Stimulated activated naive CD8-positive, alpha-beta T cell treated with anti-CD3 and anti-CD28 coated beads, Interleukin-15, Interleukin-2, amounts not matched to agents 100 ng/mL and 50 ng/mL, for 24 hours (primary cell): Measurements from ENCODE around the gene GLIPR1.
"Not testable (repeated sequence)": the region's sequence is repeated elsewhere in the genome, so short reads cannot be mapped to it uniquely, and the experiment has no call there.

ENCODE experiments used
- H3K27ac Mint-ChIP-seq: one replicate; pipeline ENCODE4 v1.8.0; 2021; ENCODE audit warnings: mild to moderate bottlenecking, mixed read lengths
- H3K27me3 Mint-ChIP-seq: one replicate; pipeline ENCODE4 v1.8.0; 2021; ENCODE audit warnings: mixed read lengths
- H3K36me3 Mint-ChIP-seq: one replicate; pipeline ENCODE4 v1.8.0; 2021; ENCODE audit warnings: low read depth, mixed read lengths
- H3K4me1 Mint-ChIP-seq: one replicate; pipeline ENCODE4 v1.8.0; 2021; ENCODE audit warnings: low read depth, mixed read lengths
- H3K4me3 Mint-ChIP-seq: one replicate; pipeline ENCODE4 v1.8.0; 2021; ENCODE audit warnings: mild to moderate bottlenecking, mixed read lengths
- H3K9me3 Mint-ChIP-seq: one replicate; pipeline ENCODE4 v1.8.0; 2021; ENCODE audit warnings: mixed read lengths

Gene GLIPR1

GRCh38 chr12:75455839-75456238 lies 24.7 kb upstream of the GLIPR1 start:
- Mint-ChIP-seq H3K27ac (no peak overlapping the region), H3K36me3 (no peaks in the 10 kb centered on the region), H3K27me3 (no peaks in the 10 kb centered on the region), H3K4me1 (peaks cover 20% of the 10 kb centered on the region), H3K4me3 (no peak overlapping the region), H3K9me3 (peaks cover 6% of the 10 kb centered on the region)

DNA sequence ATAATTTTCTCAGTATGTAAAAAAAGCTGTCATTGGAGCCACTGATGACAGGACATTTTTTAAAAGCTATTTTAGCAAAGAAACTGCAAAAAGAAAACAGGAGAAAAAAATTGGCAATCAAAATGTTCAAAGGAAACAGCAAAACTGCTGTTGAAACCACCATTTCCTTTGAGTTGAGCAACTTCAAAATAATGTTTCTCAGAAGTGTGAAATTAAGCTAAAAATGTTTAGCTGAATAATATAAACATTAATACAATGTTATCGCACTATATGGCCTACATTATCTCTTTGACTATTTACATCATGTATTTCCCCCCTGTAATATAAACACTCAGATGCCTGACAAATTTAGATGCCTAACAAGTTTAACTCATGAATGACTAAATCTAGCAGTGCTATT lies 23.4 kb upstream of the GLIPR1 start:
- Mint-ChIP-seq H3K27ac (no peak overlapping the region), H3K4me3 (no peak overlapping the region), H3K36me3 (no peaks in the 10 kb centered on the region), H3K27me3 (no peaks in the 10 kb centered on the region), H3K9me3 (peaks cover 6% of the 10 kb centered on the region), H3K4me1 (peaks cover 20% of the 10 kb centered on the region)

GRCh38 chr12:75457866-75458265 lies 22.7 kb upstream of the GLIPR1 start:
- H3K27ac Mint-ChIP-seq, H3K4me3 Mint-ChIP-seq, H3K9me3 Mint-ChIP-seq, H3K27me3 Mint-ChIP-seq, H3K36me3 Mint-ChIP-seq: not testable (repeated sequence)
- peaks cover 20% of the 10 kb centered on the region for H3K4me1 Mint-ChIP-seq

DNA sequence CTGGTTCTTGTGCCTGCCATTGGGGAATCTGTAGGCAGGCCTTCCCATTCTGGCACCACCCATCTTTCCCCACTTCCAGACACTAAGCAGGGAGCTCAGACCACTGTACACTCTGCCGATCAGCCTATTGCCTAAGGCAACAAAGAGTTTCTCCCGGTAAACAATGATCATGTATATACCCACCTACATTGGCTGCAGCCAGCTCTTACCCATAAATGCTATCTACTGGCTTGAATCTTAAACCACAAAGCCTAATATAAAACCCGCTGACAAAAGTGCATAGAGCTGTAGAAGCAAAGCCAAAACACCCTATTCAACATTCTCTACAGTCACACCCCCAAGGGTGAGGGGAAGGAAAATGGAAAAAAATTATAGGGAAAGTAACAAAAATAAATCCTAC lies 20.8 kb upstream of the GLIPR1 start:
- Mint-ChIP-seq H3K4me1 (peaks cover 20% of the 10 kb centered on the region), H3K36me3 (no peaks in the 10 kb centered on the region), H3K27ac (no peak overlapping the region), H3K4me3 (no peak overlapping the region), H3K27me3 (no peaks in the 10 kb centered on the region), H3K9me3 (peaks cover 6% of the 10 kb centered on the region)

DNA sequence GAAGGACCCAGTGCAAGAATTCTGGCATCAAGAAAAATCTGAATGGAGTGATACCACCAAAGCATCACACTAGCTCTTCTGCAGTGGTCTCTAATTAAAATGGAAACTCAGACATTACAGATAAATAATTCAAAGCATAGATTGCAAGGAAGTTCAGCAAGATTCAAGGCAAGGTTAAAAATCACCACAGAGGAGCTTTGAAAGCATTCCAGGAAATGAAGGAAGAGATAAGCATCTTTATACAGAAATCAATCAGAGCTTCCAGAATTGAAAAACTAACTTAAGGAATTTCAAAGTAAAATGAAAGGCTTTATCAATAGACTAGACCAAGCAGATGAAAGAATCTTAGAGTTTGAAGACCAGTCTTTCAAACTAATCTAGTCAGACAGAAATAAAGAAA lies 20.4 kb upstream of the GLIPR1 start:
- no peaks in the 10 kb centered on the region for H3K36me3 Mint-ChIP-seq
- H3K4me3 Mint-ChIP-seq = no peak overlapping the region
- peaks cover 20% of the 10 kb centered on the region for H3K4me1 Mint-ChIP-seq
- no peak overlapping the region for H3K27ac Mint-ChIP-seq
- no peaks in the 10 kb centered on the region for H3K27me3 Mint-ChIP-seq
- H3K9me3 Mint-ChIP-seq = peaks cover 6% of the 10 kb centered on the region

DNA sequence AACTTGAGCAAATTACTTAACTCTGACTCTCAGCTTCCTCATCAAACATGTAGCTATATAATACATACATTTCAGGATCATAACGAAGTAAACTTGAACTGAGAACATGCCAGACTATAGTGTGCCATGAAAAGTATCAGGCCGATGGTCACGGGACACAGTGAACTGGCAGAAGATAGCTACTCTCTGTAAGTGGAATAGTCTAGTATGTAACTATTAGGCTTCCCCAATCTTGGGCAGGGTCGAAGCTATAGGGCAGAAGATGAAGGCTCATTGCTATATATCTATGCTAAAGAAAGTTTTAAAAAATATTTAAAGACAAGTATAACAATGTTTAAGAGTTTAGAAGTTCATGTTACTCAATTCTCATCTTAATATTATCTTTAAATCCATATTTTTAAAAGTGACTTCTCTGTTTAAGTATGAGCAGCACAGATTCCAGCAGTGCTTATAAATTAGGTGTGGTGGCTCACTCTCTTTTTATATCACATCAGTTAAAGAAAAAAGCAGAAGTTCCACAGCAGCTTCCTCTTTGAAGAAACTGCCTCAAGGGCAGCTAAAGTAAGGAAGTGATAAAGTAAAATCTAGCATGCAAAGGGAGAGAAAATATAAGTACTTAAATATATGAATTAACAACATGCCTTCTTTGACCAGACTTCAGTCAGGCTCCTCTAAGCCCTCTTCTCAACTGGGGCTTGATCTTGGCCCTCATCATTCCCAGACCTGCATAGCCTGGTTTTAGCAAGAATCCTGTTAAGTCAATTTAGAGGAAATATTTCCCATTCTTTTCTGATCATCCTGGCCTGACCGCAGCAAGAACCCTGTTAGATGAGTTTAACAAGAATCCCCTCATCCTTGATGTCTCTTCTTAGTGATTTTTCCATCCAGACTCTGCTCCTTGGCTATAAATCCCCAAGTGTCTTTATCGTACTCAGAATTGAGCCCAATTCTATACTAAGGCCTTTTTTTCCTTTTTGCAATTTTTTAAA lies 8.4 kb upstream of the GLIPR1 start:
- Mint-ChIP-seq H3K27ac (no peak overlapping the region), H3K4me3 (no peak overlapping the region), H3K27me3 (no peaks in the 10 kb centered on the region), H3K9me3 (no peaks in the 10 kb centered on the region), H3K36me3 (no peaks in the 10 kb centered on the region), H3K4me1 (peaks cover 16% of the 10 kb centered on the region)

GRCh38 chr12:75474116-75474515 lies 6.4 kb upstream of the GLIPR1 start:
- peaks cover 36% of the 10 kb centered on the region for H3K4me1 Mint-ChIP-seq
- no peak overlapping the region for H3K4me3 Mint-ChIP-seq
- H3K27me3 Mint-ChIP-seq = no peaks in the 10 kb centered on the region
- H3K27ac Mint-ChIP-seq = no peak overlapping the region
- H3K36me3 Mint-ChIP-seq = no peaks in the 10 kb centered on the region
- H3K9me3 Mint-ChIP-seq = no peaks in the 10 kb centered on the region

- Mint-ChIP-seq H3K9me3 (no peaks in the 10 kb centered on the region), H3K4me3 (no peak overlapping the region), H3K36me3 (no peaks in the 10 kb centered on the region), H3K27me3 (no peaks in the 10 kb centered on the region), H3K4me1 (peaks cover 54% of the 10 kb centered on the region), H3K27ac (peak overlapping the region; percentile 28)
Measured at GRCh38 chr12:75476071-75476470, 4.5 kb upstream of the GLIPR1 start.

DNA sequence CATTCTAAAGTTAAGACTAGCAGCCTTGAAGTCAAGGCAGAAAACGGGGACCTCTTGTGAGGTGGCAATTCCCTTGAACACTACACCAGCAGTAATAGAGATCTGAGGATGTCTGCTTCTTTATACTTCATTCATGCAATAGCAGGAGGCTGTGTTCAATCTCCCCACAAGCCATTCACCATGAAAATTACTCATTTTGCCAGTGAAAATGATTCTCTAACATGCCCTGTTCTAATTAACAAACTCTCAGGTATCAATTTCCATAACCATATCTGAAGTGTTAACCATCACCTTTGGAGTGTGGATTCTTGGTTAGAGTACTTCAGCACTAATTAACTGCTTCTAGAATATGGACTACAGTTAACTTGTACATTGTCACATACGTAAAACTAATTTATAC lies 3.4 kb upstream of the GLIPR1 start:
- no peaks in the 10 kb centered on the region for H3K9me3 Mint-ChIP-seq
- H3K27ac Mint-ChIP-seq = peak overlapping the region; percentile 82
- H3K4me3 Mint-ChIP-seq = peak overlapping the region; percentile 35
- peaks cover 65% of the 10 kb centered on the region for H3K4me1 Mint-ChIP-seq
- H3K27me3 Mint-ChIP-seq = no peaks in the 10 kb centered on the region
- peaks cover 4% of the 10 kb centered on the region for H3K36me3 Mint-ChIP-seq

DNA sequence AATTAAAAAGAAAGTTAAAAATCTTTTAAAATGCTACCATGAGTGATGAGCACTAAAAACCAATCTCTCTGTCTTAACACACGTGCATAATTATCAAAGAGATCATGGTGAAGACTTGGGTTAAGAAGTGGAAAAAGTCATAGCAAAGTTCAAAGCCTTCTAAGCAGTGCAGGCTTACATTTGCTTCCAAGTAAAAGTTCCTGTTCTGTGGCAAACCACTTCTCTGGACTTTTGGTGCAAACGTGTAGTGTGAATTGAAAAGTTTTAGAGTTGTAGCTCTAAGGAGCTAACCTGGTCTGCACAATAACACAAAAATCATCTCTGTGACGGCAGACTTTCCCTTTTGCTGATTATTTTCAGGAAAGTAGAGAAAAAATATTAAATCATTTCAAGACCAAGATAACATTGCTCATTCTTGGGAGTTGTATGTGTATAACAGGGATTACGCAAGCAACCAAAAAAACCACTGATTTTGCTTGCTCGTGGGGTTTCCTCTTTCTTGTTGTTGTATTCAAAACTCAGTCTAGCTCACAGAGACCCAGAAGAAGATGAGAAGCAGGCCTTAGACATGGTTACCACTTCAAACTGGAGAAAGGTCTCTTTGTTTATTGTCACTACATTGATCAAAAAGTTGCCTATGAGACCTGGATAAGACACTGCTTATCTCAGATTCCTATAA lies 2.3 kb upstream of the GLIPR1 start:
- Mint-ChIP-seq H3K9me3 (no peaks in the 10 kb centered on the region), H3K4me3 (peak overlapping the region; percentile 42), H3K27me3 (no peaks in the 10 kb centered on the region), H3K36me3 (peaks cover 6% of the 10 kb centered on the region), H3K27ac (peak overlapping the region; percentile 77), H3K4me1 (peaks cover 76% of the 10 kb centered on the region)

- H3K36me3 Mint-ChIP-seq = peaks cover 20% of the 10 kb centered on the region
- H3K4me1 Mint-ChIP-seq = peaks cover 94% of the 10 kb centered on the region
- no peaks in the 10 kb centered on the region for H3K9me3 Mint-ChIP-seq
- peak overlapping the region; percentile 96 for H3K4me3 Mint-ChIP-seq
- peak overlapping the region; percentile 97 for H3K27ac Mint-ChIP-seq
- H3K27me3 Mint-ChIP-seq = no peaks in the 10 kb centered on the region
Measured at GRCh38 chr12:75479963-75480461, 543 bp upstream of the GLIPR1 start.

- Mint-ChIP-seq H3K27ac (peak overlapping the region; percentile 97), H3K27me3 (no peaks in the 10 kb centered on the region), H3K4me1 (peaks cover 90% of the 10 kb centered on the region), H3K4me3 (peak overlapping the region; percentile 96), H3K9me3 (no peaks in the 10 kb centered on the region), H3K36me3 (peaks cover 23% of the 10 kb centered on the region)
Measured at GRCh38 chr12:75481013-75481705, 604 bp downstream of the GLIPR1 start.

DNA sequence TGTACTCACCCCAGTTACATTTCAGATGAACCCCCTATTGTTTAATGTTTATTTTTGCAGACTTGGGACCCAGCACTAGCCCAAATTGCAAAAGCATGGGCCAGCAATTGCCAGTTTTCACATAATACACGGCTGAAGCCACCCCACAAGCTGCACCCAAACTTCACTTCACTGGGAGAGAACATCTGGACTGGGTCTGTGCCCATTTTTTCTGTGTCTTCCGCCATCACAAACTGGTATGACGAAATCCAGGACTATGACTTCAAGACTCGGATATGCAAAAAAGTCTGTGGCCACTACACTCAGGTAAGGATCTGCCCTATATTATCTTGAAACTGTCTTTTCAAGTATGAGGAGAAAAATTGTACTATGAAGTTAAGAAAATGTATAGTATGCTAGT lies 1.2 kb downstream of the GLIPR1 start:
- Mint-ChIP-seq H3K27ac (peak overlapping the region; percentile 97), H3K4me3 (peak overlapping the region; percentile 96), H3K36me3 (peaks cover 23% of the 10 kb centered on the region), H3K27me3 (no peaks in the 10 kb centered on the region), H3K9me3 (no peaks in the 10 kb centered on the region), H3K4me1 (peaks cover 85% of the 10 kb centered on the region)

GRCh38 chr12:75482646-75483045 lies 2.1 kb downstream of the GLIPR1 start:
- Mint-ChIP-seq H3K27ac (peak overlapping the region; percentile 79), H3K9me3 (no peaks in the 10 kb centered on the region), H3K4me3 (peak overlapping the region; percentile 96), H3K4me1 (peaks cover 80% of the 10 kb centered on the region), H3K36me3 (peaks cover 23% of the 10 kb centered on the region), H3K27me3 (no peaks in the 10 kb centered on the region)

- peaks cover 23% of the 10 kb centered on the region for H3K36me3 Mint-ChIP-seq
- no peaks in the 10 kb centered on the region for H3K27me3 Mint-ChIP-seq
- H3K9me3 Mint-ChIP-seq = no peaks in the 10 kb centered on the region
- H3K4me1 Mint-ChIP-seq = peaks cover 77% of the 10 kb centered on the region
- peak overlapping the region; percentile 37 for H3K27ac Mint-ChIP-seq
- H3K4me3 Mint-ChIP-seq = peak overlapping the region; percentile 96
Measured at GRCh38 chr12:75483431-75483830, 2.9 kb downstream of the GLIPR1 start.
